Osteocyte (in vitro differentiated cells): Measurements from ENCODE around the gene USP20. TPM values are rescaled to one million over a fixed set of nuclear protein-coding genes. Genes with fewer than 3 reads are reported as not detected.

Source experiments
- DNase-seq: peaks from one replicate; pipeline ENCODE4 v3.0.0; 2021; ENCODE audit warnings: mixed read lengths; ENCODE audit not compliant: unreplicated experiment; ENCODE audit errors: extremely low spot score
- H3K27ac Mint-ChIP-seq: one replicate; pipeline ENCODE4 v1.8.0; 2021; ENCODE audit warnings: mild to moderate bottlenecking, mixed read lengths; ENCODE audit not compliant: unreplicated experiment
- H3K27me3 Mint-ChIP-seq: one replicate; pipeline ENCODE4 v1.8.0; 2021; ENCODE audit warnings: mixed read lengths; ENCODE audit not compliant: unreplicated experiment
- H3K36me3 Mint-ChIP-seq: one replicate; pipeline ENCODE4 v1.8.0; 2021; ENCODE audit warnings: mixed read lengths; ENCODE audit not compliant: unreplicated experiment
- H3K4me1 Mint-ChIP-seq: one replicate; pipeline ENCODE4 v1.8.0; 2021; ENCODE audit warnings: mixed read lengths; ENCODE audit not compliant: unreplicated experiment
- H3K4me3 Mint-ChIP-seq: one replicate; pipeline ENCODE4 v1.8.0; 2021; ENCODE audit warnings: mild to moderate bottlenecking, moderate library complexity, mixed read lengths; ENCODE audit not compliant: unreplicated experiment
- H3K9me3 Mint-ChIP-seq: one replicate; pipeline ENCODE4 v1.8.0; 2021; ENCODE audit warnings: mixed read lengths; ENCODE audit not compliant: unreplicated experiment
- total RNA-seq: library from RNA; stranded (reverse); gene quantifications from 2 replicates; pipeline ENCODE4 v1.2.1, GENCODE V29; 2021
- TF ChIP-seq, protein P1 (sequence below): fragments of 200-600 bp; sonication (generic); IDR thresholded peaks from 2 replicates; pipeline ENCODE4 v1.5.0; 2021; ENCODE audit warnings: antibody characterized with exemption, mild to moderate bottlenecking, moderate library complexity

USP20 gene
- total RNA-seq, 1 donor from 2014 or later: 32.6 TPM

GRCh38 chr9:129904734-129905133, 69.5 kb downstream of the USP20 start:
- no peak overlapping the region for H3K4me3 Mint-ChIP-seq
- no peak for DNase-seq
- no peaks in the 10 kb centered on the region for H3K9me3 Mint-ChIP-seq
- TF ChIP-seq, protein P1, sequence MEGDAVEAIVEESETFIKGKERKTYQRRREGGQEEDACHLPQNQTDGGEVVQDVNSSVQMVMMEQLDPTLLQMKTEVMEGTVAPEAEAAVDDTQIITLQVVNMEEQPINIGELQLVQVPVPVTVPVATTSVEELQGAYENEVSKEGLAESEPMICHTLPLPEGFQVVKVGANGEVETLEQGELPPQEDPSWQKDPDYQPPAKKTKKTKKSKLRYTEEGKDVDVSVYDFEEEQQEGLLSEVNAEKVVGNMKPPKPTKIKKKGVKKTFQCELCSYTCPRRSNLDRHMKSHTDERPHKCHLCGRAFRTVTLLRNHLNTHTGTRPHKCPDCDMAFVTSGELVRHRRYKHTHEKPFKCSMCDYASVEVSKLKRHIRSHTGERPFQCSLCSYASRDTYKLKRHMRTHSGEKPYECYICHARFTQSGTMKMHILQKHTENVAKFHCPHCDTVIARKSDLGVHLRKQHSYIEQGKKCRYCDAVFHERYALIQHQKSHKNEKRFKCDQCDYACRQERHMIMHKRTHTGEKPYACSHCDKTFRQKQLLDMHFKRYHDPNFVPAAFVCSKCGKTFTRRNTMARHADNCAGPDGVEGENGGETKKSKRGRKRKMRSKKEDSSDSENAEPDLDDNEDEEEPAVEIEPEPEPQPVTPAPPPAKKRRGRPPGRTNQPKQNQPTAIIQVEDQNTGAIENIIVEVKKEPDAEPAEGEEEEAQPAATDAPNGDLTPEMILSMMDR: no peak
- H3K4me1 Mint-ChIP-seq: peaks cover 8% of the 10 kb centered on the region
- H3K27ac Mint-ChIP-seq: no peak overlapping the region
- H3K27me3 Mint-ChIP-seq: no peaks in the 10 kb centered on the region
- peaks cover 43% of the 10 kb centered on the region for H3K36me3 Mint-ChIP-seq

- Mint-ChIP-seq H3K27ac (no peak overlapping the region), H3K36me3 (peaks cover 37% of the 10 kb centered on the region), H3K27me3 (no peaks in the 10 kb centered on the region)
Observed at GRCh38 chr9:129906298-129906697, 71.0 kb downstream of the USP20 start.

GRCh38 chr9:129907201-129907600, 71.9 kb downstream of the USP20 start:
- Mint-ChIP-seq H3K4me3 (no peak overlapping the region), H3K27ac (no peak overlapping the region), H3K36me3 (peaks cover 29% of the 10 kb centered on the region), H3K4me1 (peaks cover 20% of the 10 kb centered on the region), H3K9me3 (no peaks in the 10 kb centered on the region), H3K27me3 (no peaks in the 10 kb centered on the region)
- TF ChIP-seq, protein P1: no peak
- DNase-seq: no peak

More at GRCh38 chr9:129906298-129906697, 71.0 kb downstream of the USP20 start:
- H3K4me3 Mint-ChIP-seq: no peak overlapping the region
- no peak for DNase-seq
- TF ChIP-seq, protein P1: no peak
- H3K4me1 Mint-ChIP-seq: peaks cover 20% of the 10 kb centered on the region
- no peaks in the 10 kb centered on the region for H3K9me3 Mint-ChIP-seq

DNA sequence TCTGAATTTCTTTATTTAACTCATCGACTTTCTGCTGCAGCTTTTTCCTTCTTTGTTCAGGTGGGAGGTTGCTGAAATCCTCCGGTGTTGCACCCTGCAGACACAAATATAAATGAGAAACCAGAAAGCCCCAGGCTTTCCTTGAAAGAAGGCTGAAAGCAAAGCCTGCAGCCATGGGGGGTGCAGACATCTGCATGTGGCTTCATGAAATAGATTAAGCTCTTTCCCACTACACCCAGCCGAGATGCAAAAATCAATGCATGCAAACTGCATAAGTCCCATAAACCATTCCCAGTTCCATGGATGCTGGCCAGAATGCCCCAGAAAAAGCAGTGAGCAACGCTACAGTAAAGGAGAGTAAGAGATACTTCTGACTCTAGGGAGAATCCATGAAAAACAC, 73.6 kb downstream of the USP20 start:
- no peaks in the 10 kb centered on the region for H3K27me3 Mint-ChIP-seq
- no peak overlapping the region for H3K27ac Mint-ChIP-seq
- no peak for DNase-seq
- peaks cover 25% of the 10 kb centered on the region for H3K36me3 Mint-ChIP-seq
- no peaks in the 10 kb centered on the region for H3K9me3 Mint-ChIP-seq
- no peak overlapping the region for H3K4me3 Mint-ChIP-seq
- H3K4me1 Mint-ChIP-seq: peaks cover 20% of the 10 kb centered on the region
- TF ChIP-seq, protein P1: no peak

GRCh38 chr9:129909851-129910250, 74.6 kb downstream of the USP20 start:
- H3K27me3 Mint-ChIP-seq: no peaks in the 10 kb centered on the region
- peaks cover 21% of the 10 kb centered on the region for H3K36me3 Mint-ChIP-seq
- DNase-seq: no peak
- H3K9me3 Mint-ChIP-seq: no peaks in the 10 kb centered on the region
- peak overlapping the region; percentile 58 for H3K27ac Mint-ChIP-seq
- H3K4me3 Mint-ChIP-seq: no peak overlapping the region
- TF ChIP-seq, protein P1: no peak
- peaks cover 20% of the 10 kb centered on the region for H3K4me1 Mint-ChIP-seq
